Measurements from ENCODE around the gene SLC52A1.
"Not testable (repeated sequence)": the region's sequence is repeated elsewhere in the genome, so short reads cannot be mapped to it uniquely, and the experiment has no call there.

The SLC52A1 gene

GRCh38 chr17:5035315-5035714 is at the start of gene SLC52A1:
TSS of gene SLC52A1 (minus strand) at chr17:5035426. CDS start at chr17:5034606, 820 bp downstream.
- DNase-seq (ENCODE audit: low spot score) = no peak

DNA sequence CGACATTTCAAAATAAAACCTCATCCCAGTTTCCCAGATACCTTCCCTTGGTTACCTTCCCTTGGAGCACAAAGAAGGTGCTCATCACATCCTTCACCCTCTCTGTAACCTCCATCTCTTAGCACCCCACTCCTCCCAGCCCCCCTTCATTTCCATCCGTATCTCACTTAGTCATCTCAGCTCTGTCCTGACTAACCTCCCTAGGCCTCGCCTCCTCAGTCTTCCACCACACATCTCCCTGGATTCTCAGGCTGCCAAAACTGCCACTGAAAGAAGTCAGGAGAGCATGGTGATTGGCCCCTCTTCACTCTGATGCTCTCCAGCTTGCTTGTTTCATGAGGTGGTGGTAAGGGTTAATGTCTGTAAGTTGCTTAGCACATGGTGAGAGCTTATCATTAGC is 45.4 kb upstream of the SLC52A1 start:
- DNase-seq (ENCODE audit: low spot score) = no peak

- no peak for DNase-seq (ENCODE audit: low spot score)
Observed at GRCh38 chr17:5078106-5079028, 43.1 kb upstream of the SLC52A1 start, which contains the start of gene ZFP3. TSS of gene ZFP3 (plus strand) at chr17:5078467. CDS start at chr17:5091505, 13,038 bp downstream.

- DNase-seq (ENCODE audit: low spot score) = no peak
Observed at GRCh38 chr17:5077781-5078105, 42.5 kb upstream of the SLC52A1 start.

- not testable (repeated sequence) for DNase-seq (ENCODE audit: low spot score)
Observed at GRCh38 chr17:5077275-5077674, 42.0 kb upstream of the SLC52A1 start.

DNA sequence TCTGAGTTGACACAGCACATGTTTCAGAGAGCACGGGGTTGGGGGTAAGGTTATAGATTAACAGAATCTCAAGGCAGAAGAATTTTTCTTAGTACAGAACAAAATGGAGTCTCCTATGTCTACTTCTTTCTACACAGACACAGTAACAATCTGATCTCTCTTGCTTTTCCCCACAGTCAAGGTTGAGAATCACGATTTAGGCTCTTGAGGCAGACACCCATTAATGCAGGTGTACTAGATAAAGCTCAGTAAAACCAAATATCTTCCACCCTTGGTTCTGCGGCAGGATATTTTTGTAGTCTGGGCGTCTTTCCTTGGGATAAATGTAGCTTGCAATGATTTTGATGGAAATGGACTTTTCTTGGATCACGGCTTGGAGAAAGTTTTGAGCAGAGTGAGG is 40.2 kb upstream of the SLC52A1 start:
- DNase-seq (ENCODE audit: low spot score) = not testable (repeated sequence)

DNA sequence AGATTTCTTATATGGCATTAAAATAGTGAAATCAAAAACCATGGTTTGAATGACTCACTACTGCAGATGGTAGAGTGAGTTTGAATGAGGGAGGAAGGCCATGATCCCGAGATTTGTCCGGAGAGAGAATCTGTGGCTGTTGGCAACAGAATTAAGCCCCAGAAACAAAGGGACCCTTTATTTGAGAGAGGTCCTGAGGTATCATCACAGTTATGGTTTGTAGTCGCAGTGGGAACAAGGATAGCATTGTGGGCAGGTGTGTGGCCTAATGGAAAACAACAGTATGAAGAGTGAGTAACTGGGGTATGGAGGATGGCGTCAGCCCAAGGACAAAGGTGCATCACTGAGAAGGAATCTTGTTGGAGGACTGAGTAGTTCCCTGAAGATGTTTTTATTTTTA is 34.5 kb upstream of the SLC52A1 start:
- DNase-seq (ENCODE audit: low spot score) = no peak

DNA sequence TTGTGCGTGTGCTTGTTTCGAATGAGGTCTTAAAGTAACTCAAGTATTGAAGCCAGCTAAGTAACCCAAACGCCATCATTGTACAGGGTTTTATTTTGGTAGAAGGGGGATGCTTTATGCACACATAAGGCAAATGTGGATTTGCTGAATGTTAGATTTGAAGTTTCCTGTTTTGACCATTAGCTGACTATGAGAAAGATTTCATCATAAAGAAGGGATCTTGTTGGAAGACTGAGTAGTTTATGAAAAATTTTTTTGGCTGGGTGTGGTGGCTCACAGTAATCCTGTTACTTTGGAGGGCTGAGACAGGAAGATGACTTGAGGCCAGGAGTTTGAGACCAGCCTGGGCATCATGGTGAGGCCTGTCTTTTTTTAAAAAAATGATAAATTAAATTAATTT is 33.0 kb upstream of the SLC52A1 start:
- no peak for DNase-seq (ENCODE audit: low spot score)

- no peak for DNase-seq (ENCODE audit: low spot score)
Observed at GRCh38 chr17:5065227-5065744, 30.1 kb upstream of the SLC52A1 start.

- no peak for DNase-seq (ENCODE audit: low spot score)
Observed at GRCh38 chr17:5055543-5055942, 20.3 kb upstream of the SLC52A1 start.

DNA sequence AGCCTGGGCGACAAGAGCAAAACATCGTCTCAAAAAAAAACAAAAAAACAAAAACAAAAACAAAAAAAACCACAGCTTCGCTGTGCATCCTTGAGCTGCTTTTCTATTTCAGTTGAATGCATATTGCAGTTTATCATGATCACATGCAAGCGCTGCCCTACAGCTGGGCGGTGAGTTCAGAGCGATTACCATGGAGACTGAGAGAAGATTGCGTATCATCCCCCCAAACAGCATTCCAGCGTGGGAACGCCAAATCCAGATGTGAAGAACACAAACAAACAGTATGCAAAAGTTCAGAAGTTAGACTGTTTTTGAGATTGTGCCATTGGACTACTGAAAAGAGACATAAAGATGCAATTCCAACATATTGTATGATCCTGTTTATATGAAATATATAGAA is 15.1 kb upstream of the SLC52A1 start:
- no peak for DNase-seq (ENCODE audit: low spot score)

DNA sequence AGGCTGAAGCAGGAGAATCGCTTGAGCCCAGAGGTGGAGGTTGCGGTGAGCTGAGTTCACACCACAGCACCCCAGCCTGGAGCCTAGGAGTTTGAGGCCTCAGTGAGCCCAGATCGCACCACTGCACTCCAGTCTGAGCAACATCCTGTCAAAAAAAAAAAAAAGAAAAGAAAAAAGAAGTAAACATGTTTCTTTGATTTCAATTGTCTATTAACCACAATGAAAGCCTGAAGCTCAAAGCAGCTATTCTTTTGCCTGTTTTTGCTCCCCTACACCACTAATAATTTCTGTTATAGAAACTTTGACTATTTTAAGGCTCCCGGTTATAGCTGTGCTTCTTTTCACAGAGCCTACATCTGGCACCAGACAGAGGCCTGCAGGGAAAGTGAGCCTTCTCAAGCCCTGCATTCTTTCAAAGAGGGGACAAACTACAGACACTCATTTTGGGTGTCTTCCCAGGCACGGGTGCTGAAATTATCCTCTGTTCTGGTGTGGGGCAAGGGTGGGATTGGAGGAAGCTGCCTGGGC is 14.2 kb upstream of the SLC52A1 start:
- no peak for DNase-seq (ENCODE audit: low spot score)

DNA sequence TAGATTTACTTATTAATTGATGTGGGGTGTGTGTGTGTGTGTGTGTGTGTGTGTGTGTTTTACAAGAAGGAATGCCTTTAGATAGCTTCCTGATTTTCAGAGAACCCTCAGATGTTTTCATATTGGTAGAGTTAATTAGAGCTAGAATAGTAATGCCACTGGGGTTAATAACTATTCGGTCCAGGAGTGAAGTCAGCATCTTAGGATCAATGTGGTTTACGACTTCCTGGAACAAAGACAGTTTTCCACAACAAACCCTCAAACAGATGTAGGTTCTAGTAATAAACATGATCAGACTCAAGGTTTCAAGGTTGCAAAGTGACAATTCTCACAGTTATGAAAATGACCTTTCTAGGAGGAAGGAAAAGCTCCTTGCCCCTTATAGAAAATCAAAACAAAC is 12.2 kb upstream of the SLC52A1 start:
- no peak for DNase-seq (ENCODE audit: low spot score)

DNA sequence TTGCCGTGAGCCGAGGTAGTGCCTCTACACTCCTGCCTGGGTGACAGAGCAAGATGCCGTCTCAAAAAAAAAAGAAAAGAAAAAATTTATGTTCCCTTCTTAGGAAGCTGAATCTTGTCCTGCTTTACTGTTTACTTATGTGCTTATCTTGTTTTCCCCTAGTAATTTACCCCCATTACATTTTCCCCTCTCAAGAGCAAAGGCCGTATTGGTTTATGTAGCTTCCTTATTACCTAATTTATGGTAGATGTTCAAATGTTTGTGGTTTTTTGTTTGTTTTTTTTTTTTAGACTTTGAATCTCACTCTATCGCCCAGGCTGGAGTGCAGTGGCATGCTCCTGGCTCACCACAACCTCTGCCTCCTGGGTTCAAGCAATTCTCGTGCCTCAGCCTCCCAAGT is 10.3 kb upstream of the SLC52A1 start:
- no peak for DNase-seq (ENCODE audit: low spot score)

DNA sequence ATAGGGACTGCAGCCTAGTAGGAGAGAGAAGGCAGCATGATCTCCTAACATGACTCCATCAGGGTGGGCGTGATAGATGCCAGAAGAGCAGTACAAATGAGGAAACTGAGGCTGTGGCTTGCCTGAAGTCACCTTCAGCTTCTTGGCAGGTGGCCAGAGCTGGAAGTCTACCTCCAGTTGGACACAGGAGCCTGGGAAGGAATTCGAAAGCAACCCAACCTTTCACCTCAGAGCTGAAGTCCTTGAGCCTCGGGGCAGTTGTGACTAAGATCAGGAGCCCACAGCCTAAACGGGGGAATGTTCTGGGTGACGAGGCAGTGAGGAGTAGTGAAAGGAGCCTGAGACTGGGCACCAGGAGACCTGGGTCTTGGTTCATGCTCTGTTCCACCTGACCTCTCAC is 9.4 kb upstream of the SLC52A1 start:
- DNase-seq (ENCODE audit: low spot score) = no peak

DNA sequence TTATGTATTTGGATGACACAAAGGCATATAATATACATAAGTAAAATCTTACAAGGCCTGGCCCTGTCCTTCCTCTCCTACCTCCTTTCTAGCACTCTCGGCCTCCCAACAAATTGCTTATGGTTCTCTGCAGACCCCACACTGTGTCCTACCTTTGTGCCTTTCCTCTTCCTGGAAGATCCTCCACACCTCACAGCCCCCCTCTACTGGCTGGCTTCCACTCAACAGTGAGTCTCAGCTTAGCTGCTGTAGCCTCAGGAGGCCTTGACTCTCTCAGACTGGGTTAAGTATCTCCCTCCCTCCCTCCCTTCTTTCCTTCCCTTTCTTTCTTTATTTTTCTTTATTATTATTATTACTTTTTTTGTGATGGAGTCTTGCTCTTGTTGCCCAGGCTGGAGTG is 8.3 kb upstream of the SLC52A1 start:
- no peak for DNase-seq (ENCODE audit: low spot score)

DNA sequence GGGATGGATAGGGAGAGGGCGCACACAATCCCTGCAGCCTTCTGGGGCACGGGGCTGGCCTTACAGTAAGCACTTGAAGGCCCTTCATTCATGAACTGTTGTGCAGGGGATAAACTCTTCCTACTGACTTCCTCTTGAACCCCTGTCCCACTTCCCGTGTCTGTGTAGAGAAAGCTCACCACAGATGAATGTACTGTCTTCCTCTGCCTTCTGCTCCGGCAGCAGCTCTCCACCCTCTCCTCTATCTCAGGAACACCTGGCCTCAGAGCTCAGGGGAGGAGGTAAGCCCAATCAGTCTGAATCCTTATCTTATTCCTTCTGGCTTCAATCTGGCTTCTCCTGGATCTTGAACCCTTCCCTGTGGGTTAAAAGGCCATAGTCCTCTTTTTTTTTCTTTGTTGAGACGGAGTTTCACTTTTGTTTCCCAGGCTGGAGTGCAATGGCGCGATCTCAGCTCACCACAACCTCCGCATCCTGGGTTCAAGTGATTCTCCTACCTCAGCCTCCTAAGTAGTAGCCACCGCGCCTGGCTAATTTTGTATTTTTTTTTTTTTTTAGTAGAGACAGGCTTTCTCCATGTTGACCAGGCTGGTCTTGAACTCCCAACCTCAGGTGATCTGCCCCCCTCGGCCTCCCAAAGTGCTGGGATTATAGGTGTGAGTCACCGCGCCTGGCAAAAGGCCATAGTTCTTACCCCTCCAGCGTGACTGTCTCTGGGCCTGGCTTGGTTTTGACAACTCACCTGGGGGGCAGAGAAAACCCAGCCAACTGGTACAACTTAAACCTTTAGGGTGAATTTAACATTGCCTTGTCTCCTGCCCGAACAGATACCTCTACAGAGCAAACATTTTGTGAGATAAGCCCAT is 7.2 kb upstream of the SLC52A1 start:
- DNase-seq (ENCODE audit: low spot score) = no peak

- no peak for DNase-seq (ENCODE audit: low spot score)
Observed at GRCh38 chr17:5034651-5035050, 575 bp downstream of the SLC52A1 start.

DNA sequence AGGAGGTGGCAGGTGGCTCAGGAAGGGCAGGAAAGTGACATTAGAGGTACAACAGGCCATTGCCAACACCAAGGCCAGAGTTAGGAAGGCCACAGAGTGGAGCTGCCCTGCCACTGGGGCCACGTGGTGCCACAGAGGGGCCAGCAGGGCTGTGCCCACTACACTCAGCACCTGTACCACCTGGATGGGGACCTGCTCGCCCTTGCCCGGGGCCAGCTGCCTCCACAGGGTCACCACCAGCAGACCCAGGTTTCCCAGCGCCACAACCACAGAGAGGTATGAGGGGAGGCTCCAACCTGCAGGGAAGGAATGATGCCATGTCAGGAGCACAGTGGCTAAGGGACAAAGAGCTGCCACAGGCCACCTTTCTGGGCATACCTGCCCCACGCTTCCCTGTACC is 1.2 kb downstream of the SLC52A1 start:
- DNase-seq (ENCODE audit: low spot score) = no peak

DNA sequence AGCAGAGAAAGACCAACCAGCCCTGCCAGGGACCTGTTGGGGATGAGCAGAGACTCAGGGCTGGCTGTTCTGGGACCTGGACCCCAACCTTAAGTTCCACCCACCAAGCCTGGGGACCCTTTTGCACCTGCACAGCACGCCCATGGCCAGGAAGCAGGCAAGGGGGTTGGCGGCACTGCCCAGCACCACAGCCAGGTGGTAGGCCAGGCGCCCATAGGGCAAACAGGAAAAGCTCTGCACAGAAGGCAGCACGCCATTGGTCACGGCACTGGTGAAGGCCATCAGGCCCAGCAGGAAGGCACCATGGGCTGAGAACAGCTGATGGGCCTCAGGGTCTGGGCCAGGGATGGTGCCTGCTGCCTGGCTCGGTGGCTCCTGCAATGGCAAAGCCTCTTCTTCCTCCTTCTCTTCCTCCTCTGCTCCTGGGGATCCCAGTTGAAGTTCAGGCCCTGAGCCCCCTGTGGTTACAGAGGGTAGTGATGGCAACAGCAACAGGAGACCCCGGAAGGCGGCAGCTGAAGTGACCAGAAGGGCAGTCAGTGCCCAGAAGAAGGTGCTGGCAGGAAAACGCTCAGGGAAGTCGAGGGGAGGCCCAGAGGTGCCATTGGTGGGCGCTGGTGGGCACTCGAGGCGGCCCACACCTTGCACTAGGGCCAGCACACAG is 1.7 kb downstream of the SLC52A1 start:
- DNase-seq (ENCODE audit: low spot score) = no peak

- no peak for DNase-seq (ENCODE audit: low spot score)
Observed at GRCh38 chr17:5032865-5033264, 2.4 kb downstream of the SLC52A1 start.

Data from hematopoietic multipotent progenitor cell treated with erythropoietin and hydrocortisone succinate and interleukin-3 and kit ligand, for 15 days (in vitro differentiated cells).